CD14-positive monocyte (primary cell): ENCODE measurements around the gene BASP1. TPM values are rescaled to one million over a fixed set of nuclear protein-coding genes. Genes with fewer than 3 reads are reported as not detected.

ENCODE experiments used
- DNase-seq, 3 donors: peaks; one replicate each; pipeline ENCODE4 v3.0.0-alpha.2; 2011 to 2022
- H2AFZ ChIP-seq: 2 replicates; pipeline ENCODE4 v1.6.0; 2012; ENCODE audit warnings: mild to moderate bottlenecking, low read depth, low read length, inconsistent platforms; ENCODE audit not compliant: insufficient read depth, poor library complexity, severe bottlenecking
- H3K27ac ChIP-seq, 2 donors: 1 replicate in 1 of 2; 2 replicates in 1 of 2; pipeline ENCODE4 v1.5.1; 2012 to 2013; ENCODE audit warnings: low read length in 2 of 2, control low read depth in 1 of 2, inconsistent platforms in 1 of 2, low read depth in 1 of 2, mild to moderate bottlenecking in 1 of 2
- H3K27me3 ChIP-seq, 2 donors: one replicate each; pipeline versions ENCODE4 v1.6.0 to v1.6.1; 2011 to 2013; ENCODE audit warnings: low read length in 2 of 2; ENCODE audit not compliant: control insufficient read depth in 2 of 2, insufficient read depth in 2 of 2
- H3K36me3 ChIP-seq, 2 donors: replicated peaks in 1 of 2; 1 replicate in 1 of 2; 2 replicates in 1 of 2; pipeline versions ENCODE4 v1.5.1 to v1.6.1; 2012 to 2013; ENCODE audit warnings: low read length in 2 of 2, control low read depth in 1 of 2, inconsistent platforms in 1 of 2, mild to moderate bottlenecking in 1 of 2; ENCODE audit not compliant: insufficient read depth in 2 of 2, control insufficient read depth in 1 of 2
- H3K4me1 ChIP-seq, 2 donors: 1 replicate in 1 of 2; 2 replicates in 1 of 2; pipeline versions ENCODE4 v1.5.1 to v1.6.1; 2012 to 2013; ENCODE audit warnings: low read length in 2 of 2, control low read depth in 1 of 2, inconsistent platforms in 1 of 2, mild to moderate bottlenecking in 1 of 2, moderate library complexity in 1 of 2; ENCODE audit not compliant: insufficient read depth in 2 of 2, control insufficient read depth in 1 of 2
- H3K4me2 ChIP-seq: replicated peaks from 2 replicates; pipeline ENCODE3; 2012; ENCODE audit warnings: low read length, moderate library complexity, mild to moderate bottlenecking; ENCODE audit not compliant: poor library complexity, severe bottlenecking; ENCODE audit errors: extremely low read depth
- H3K4me3 ChIP-seq, 3 experiments: fragments of 200-600 bp in 1 of 3; sonication (generic) in 1 of 3; replicated peaks in 1 of 3; 1 replicate in 2 of 3; 2 replicates in 1 of 3; pipeline ENCODE4 v1.5.1; 2011 to 2013; ENCODE audit warnings: low read length in 3 of 3, mild to moderate bottlenecking in 3 of 3, control low read depth in 2 of 3, low read depth in 2 of 3, inconsistent platforms in 1 of 3, moderate library complexity in 1 of 3
- H3K79me2 ChIP-seq: 2 replicates; pipeline ENCODE4 v1.6.0; 2012; ENCODE audit warnings: mild to moderate bottlenecking, control low read depth, inconsistent platforms, low read length, moderate library complexity; ENCODE audit not compliant: insufficient read depth
- H3K9ac ChIP-seq: 2 replicates; pipeline ENCODE4 v1.6.0; 2017; ENCODE audit warnings: low read length, mild to moderate bottlenecking; ENCODE audit not compliant: insufficient read depth, poor library complexity, severe bottlenecking
- H3K9me3 ChIP-seq, 2 donors: replicated peaks in 1 of 2; 1 replicate in 1 of 2; 2 replicates in 1 of 2; pipeline versions ENCODE4 v1.5.1 to v1.6.1; 2012 to 2013; ENCODE audit warnings: low read length in 2 of 2, control low read depth in 1 of 2; ENCODE audit not compliant: control insufficient read depth in 1 of 2, insufficient read depth in 1 of 2
- H4K20me1 ChIP-seq: 2 replicates; pipeline ENCODE4 v1.6.0; 2012; ENCODE audit warnings: mild to moderate bottlenecking, low read length, control low read depth, moderate library complexity; ENCODE audit not compliant: insufficient read depth
- H3K27ac Mint-ChIP-seq, 7 donors: one replicate each; pipeline ENCODE4 v1.8.0; 2020; ENCODE audit warnings: mild to moderate bottlenecking in 7 of 7, mixed read lengths in 7 of 7, moderate library complexity in 6 of 7, inconsistent platforms in 2 of 7
- H3K27me3 Mint-ChIP-seq, 3 donors: one replicate each; pipeline ENCODE4 v1.8.0; 2021 to 2022; ENCODE audit warnings: low read depth in 3 of 3, mild to moderate bottlenecking in 3 of 3, mixed read lengths in 3 of 3, moderate library complexity in 3 of 3, inconsistent platforms in 1 of 3
- H3K36me3 Mint-ChIP-seq, 2 donors: one replicate each; pipeline ENCODE4 v1.8.0; 2020; ENCODE audit warnings: mixed read lengths in 2 of 2, inconsistent platforms in 1 of 2, mild to moderate bottlenecking in 1 of 2
- H3K4me1 Mint-ChIP-seq: one replicate; pipeline ENCODE4 v1.8.0; 2020; ENCODE audit warnings: mild to moderate bottlenecking, mixed read lengths
- H3K4me3 Mint-ChIP-seq, 2 donors: one replicate each; pipeline ENCODE4 v1.8.0; 2020; ENCODE audit warnings: mild to moderate bottlenecking in 2 of 2, mixed read lengths in 2 of 2, moderate library complexity in 1 of 2
- H3K9me3 Mint-ChIP-seq, 7 donors: one replicate each; pipeline ENCODE4 v1.8.0; 2020 to 2022; ENCODE audit warnings: mixed read lengths in 7 of 7, mild to moderate bottlenecking in 6 of 7, moderate library complexity in 6 of 7, inconsistent platforms in 2 of 7
- WGBS: methylation state at CpG from one replicate; pipeline ENCODE4 v1.1.5; 2013; ENCODE audit warnings: missing lambda C conversion rate; ENCODE audit not compliant: insufficient coverage; 5-methylcytosine and 5-hydroxymethylcytosine counted together
- intact Hi-C, 2 donors: fragments of 100-400 bp; cut with micrococcal nuclease; formaldehyde crosslinking; loops; one replicate each; pipeline versions ENCODE4 v1.15.0 to v1.15.1; 2023
- polyA plus RNA-seq, 3 donors: library from polyadenylated mRNA; depleted of rRNA in 1 of 3; unstranded in 2 of 3; stranded (reverse) in 1 of 3; fragments of 300-500 nt in 2 of 3; fragments of >200 nt in 1 of 3; fragmentation: Illumina TruSeq in 2 of 3; gene quantifications; 1 replicate in 2 of 3; 2 replicates in 1 of 3; pipeline ENCODE4 v1.2.3, GENCODE V29; 2012 to 2021
- TF ChIP-seq, protein P1 (sequence below): fragments of 200-600 bp; IDR thresholded peaks from one replicate; pipeline ENCODE4 v1.8.0; 2022; ENCODE audit warnings: antibody characterized with exemption, mild to moderate bottlenecking

The BASP1 gene
- polyA plus RNA-seq, 3 donors = 23.7 to 61.6 (median 36.6) TPM

DNA sequence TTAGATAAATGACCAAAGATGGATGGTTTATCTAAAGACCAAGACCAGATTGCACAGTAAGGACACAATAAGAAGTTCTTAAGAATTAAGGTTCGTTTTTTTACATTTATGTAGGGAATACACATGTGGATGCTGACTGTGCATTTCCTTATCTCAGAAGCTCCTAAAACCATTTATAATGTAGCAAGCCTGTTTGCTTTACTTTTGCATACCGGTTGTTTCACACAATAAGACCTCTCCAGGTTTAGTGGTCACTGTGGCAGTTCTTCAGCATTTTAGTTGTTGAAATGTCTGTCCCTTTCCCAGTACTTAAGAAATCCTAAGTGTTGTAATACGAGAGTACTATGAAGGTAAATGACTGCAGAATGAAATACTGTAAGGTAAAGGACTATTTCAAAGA, 43.6 kb downstream of the BASP1 start:
- TF ChIP-seq, protein P1, sequence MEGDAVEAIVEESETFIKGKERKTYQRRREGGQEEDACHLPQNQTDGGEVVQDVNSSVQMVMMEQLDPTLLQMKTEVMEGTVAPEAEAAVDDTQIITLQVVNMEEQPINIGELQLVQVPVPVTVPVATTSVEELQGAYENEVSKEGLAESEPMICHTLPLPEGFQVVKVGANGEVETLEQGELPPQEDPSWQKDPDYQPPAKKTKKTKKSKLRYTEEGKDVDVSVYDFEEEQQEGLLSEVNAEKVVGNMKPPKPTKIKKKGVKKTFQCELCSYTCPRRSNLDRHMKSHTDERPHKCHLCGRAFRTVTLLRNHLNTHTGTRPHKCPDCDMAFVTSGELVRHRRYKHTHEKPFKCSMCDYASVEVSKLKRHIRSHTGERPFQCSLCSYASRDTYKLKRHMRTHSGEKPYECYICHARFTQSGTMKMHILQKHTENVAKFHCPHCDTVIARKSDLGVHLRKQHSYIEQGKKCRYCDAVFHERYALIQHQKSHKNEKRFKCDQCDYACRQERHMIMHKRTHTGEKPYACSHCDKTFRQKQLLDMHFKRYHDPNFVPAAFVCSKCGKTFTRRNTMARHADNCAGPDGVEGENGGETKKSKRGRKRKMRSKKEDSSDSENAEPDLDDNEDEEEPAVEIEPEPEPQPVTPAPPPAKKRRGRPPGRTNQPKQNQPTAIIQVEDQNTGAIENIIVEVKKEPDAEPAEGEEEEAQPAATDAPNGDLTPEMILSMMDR = no peak
- Mint-ChIP-seq H3K4me1 (peaks cover 31% of the 10 kb centered on the region), H3K9me3 (peaks cover 8 to 21% (median 10%) of the 10 kb centered on the region in 7 donors), H3K27me3 (no peaks in the 10 kb centered on the region), H3K36me3 (peaks cover 34 to 37% of the 10 kb centered on the region in 2 donors), H3K27ac (no peak overlapping the region), H3K4me3 (no peak overlapping the region)
- Histone ChIP-seq H3K9me3 (no peaks in the 10 kb centered on the region), H2AFZ (no peak overlapping the region), H3K27me3 (no peaks in the 10 kb centered on the region), H3K4me1 (peaks cover 20 to 26% of the 10 kb centered on the region in 2 donors), H3K79me2 (peaks cover 100% of the 10 kb centered on the region), H3K36me3 (peaks cover 0 to 9% of the 10 kb centered on the region in 2 donors), H3K9ac (no peak overlapping the region), H4K20me1 (peaks cover 12% of the 10 kb centered on the region), H3K27ac (no peak overlapping the region), H3K4me3 (no peak overlapping the region), H3K4me2 (no peak overlapping the region)
- WGBS = no CpG with 5 or more reads among the region's 3 CpGs
- intact Hi-C loops = no loop called here
- no peak for DNase-seq

DNA sequence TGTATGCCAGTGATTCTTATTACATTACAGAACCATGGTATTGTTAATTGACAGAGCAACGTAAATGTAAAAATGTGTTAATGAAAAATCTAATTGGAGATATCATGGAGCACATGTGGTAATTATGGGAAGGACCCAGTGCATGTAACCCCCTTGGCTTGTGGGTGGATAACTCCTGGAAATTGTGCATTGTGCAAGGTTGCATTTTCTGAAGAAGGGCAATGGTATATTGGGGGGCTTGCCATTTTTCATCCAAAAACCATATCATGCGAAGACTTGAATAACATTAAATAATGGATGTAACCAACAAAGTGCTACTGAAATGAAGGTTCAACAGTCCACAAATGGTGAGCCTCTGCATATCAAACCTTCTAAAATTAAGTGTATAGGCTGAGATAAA, 47.6 kb downstream of the BASP1 start:
- Histone ChIP-seq H3K4me1 (peaks cover 4 to 8% of the 10 kb centered on the region in 2 donors), H4K20me1 (peaks cover 23% of the 10 kb centered on the region), H3K36me3 (peaks cover 0 to 10% of the 10 kb centered on the region in 2 donors), H3K27me3 (no peaks in the 10 kb centered on the region), H3K4me2 (no peak overlapping the region), H3K9me3 (no peaks in the 10 kb centered on the region), H3K79me2 (peaks cover 97% of the 10 kb centered on the region), H3K27ac (no peak overlapping the region), H3K9ac (no peak overlapping the region), H3K4me3 (no peak overlapping the region), H2AFZ (no peak overlapping the region)
- intact Hi-C loops = no loop called here
- H3K27me3 Mint-ChIP-seq = no peaks in the 10 kb centered on the region
- TF ChIP-seq, protein P1 = no peak
- peaks cover 26 to 27% of the 10 kb centered on the region in 2 donors for H3K36me3 Mint-ChIP-seq
- WGBS = no CpG with 5 or more reads among the region's 2 CpGs
- H3K27ac Mint-ChIP-seq = no peak overlapping the region
- H3K4me3 Mint-ChIP-seq = no peak overlapping the region
- H3K4me1 Mint-ChIP-seq = peaks cover 19% of the 10 kb centered on the region
- no peak for DNase-seq
- H3K9me3 Mint-ChIP-seq = peaks cover 0 to 9% (median 3%) of the 10 kb centered on the region in 7 donors
